GM20431 (cell line): Measurements from ENCODE around the gene IFT81.

Experiments
- in situ Hi-C: fragments of 300-500 bp; cut with MseI, MboI; formaldehyde crosslinking; loops from one replicate; pipeline ENCODE4 v1.15.0; 2020; ENCODE audit warnings: low sequenced_read_pairs; ENCODE audit not compliant: unreplicated experiment

IFT81 gene

GRCh38 chr12:110256780-110257431 is 132.7 kb downstream of the IFT81 start:
- in situ Hi-C loops: no loop called here

DNA sequence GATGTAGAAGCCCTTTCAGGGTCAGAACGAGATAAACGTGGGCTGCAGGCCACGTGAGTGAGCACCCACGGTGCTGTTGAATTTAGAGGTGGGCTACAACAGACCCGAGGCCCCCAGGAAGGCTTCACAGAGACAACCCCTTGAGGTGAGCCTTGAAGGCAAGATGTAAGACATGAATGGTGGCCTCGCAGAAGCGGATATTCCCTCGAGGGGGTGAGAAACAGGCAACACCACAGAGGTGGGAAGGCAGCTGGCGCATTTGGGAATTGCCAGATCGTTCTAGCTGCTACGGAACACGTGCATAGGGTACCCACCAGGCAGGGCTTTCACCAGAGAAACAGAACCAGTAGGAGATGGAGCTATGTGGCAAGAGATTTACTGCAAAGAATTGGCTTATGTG is 134.3 kb downstream of the IFT81 start:
- in situ Hi-C loops: no loop called here

DNA sequence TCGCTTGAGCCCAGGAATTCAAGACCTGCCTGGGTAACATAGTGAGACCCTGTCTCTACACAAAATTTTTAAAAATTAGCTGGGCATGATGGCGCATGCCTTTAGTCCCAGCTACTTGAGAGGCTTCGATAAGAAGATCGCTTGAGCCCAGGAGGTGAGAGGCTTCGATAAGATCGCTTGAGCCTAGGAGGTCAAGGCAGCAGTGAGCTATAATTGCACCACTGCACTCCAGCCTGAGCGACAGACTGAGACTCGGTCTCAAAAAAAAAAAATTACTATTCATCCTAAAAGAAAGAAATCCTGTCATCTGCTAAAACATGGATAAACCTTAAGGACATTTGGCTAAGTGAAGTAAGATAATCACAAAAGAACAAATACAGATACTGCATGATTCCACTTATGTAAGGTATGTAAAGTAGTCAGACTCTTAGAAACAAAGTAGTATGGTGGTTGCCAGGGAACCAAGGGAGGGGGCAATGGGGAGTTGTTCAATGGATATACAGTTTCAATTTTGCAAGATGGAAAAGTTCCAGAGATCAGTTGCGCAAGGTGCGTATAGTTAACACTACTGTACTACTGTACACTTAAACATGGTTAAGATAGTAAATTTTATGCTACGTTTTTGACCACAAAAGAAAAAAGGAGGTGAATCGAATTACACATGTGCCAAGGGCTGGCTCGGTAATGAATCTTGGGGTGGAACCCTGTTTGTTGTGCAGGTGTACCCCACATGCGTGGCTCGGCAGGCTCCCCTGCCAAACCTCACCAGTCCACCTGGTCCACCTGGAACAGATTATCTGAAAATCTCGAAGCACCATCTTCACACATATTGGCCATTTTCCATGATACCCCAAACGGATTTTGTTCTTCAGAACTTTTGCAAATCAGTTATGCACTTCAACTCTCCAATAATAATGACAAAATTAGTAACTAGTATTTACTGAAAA is 138.6 kb downstream of the IFT81 start:
- in situ Hi-C loops: no loop called here

GRCh38 chr12:110266381-110266960 is 142.3 kb downstream of the IFT81 start:
- in situ Hi-C loops: no loop called here

DNA sequence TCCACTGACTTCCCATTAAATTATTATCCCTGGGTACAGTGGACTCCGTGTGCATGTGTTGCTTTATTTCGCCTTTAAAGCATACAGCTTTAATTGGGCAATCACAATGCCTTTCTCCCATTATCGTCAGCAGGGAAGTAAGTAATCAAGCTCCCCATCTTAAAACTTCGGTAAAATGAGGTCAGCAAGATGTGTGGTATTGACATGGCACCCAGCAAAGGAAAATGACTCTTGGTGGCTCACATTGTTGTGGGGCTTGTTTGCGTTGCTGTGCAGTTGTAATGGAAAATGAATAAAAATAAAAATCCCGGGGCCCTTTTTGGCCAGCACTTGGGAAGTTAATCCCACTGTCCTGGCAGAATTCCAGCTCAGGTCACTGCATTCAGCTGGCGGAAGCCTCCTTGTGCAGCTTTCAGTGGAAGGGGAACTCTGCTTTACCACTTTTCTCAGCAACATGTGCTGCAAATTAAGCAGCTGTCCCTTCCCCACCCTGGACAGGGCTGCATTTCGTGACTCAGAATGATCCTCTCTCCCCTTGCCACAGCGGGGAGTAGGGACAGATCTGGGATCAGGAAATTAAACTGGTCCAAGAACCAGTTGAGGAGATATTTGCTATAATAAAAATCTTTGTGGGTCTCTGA is 142.9 kb downstream of the IFT81 start:
- in situ Hi-C loops: no loop called here
